HG02763 (cell line): ENCODE data around the gene IRX4.

ENCODE experiments used
- ATAC-seq: cut with Tn5 transposase; IDR thresholded peaks from one replicate; pipeline ENCODE4 v1.9.1; 2021; ENCODE audit warnings: mild to moderate bottlenecking, moderate library complexity; ENCODE audit not compliant: unreplicated experiment

The IRX4 gene

GRCh38 chr5:1882337-1883119 lies at the start of gene IRX4:
IRX4 (minus strand) TSS chr5:1882925; CDS start chr5:1882647, 278 bp downstream.
- ATAC-seq: no peak

- no peak for ATAC-seq
Measured at GRCh38 chr5:1931604-1932231, 49.0 kb upstream of the IRX4 start.

- ATAC-seq: no peak
Measured at GRCh38 chr5:1930880-1931603, 48.3 kb upstream of the IRX4 start.

- ATAC-seq: no peak
Measured at GRCh38 chr5:1930501-1930879, 47.8 kb upstream of the IRX4 start.

- ATAC-seq: no peak
Measured at GRCh38 chr5:1929108-1929991, 46.6 kb upstream of the IRX4 start.

- ATAC-seq: no peak
Measured at GRCh38 chr5:1926471-1927341, 44.0 kb upstream of the IRX4 start.

GRCh38 chr5:1926071-1926440 lies 43.3 kb upstream of the IRX4 start:
- ATAC-seq: no peak

GRCh38 chr5:1925111-1926070 lies 42.7 kb upstream of the IRX4 start:
- no peak for ATAC-seq

GRCh38 chr5:1923766-1924165 lies 41.0 kb upstream of the IRX4 start:
- no peak for ATAC-seq

- ATAC-seq: no peak
Measured at GRCh38 chr5:1923341-1923740, 40.6 kb upstream of the IRX4 start.

GRCh38 chr5:1921711-1922110 lies 39.0 kb upstream of the IRX4 start:
- no peak for ATAC-seq

- ATAC-seq: no peak
Measured at GRCh38 chr5:1919750-1920149, 37.0 kb upstream of the IRX4 start.

- ATAC-seq: no peak
Measured at GRCh38 chr5:1919209-1919566, 36.5 kb upstream of the IRX4 start.

- ATAC-seq: no peak
Measured at GRCh38 chr5:1918488-1919208, 35.9 kb upstream of the IRX4 start.

- no peak for ATAC-seq
Measured at GRCh38 chr5:1917830-1918487, 35.2 kb upstream of the IRX4 start.

GRCh38 chr5:1916041-1917001 lies 33.6 kb upstream of the IRX4 start:
- no peak for ATAC-seq

- no peak for ATAC-seq
Measured at GRCh38 chr5:1915316-1915715, 32.6 kb upstream of the IRX4 start.
